ENCODE results near the gene LRRC4. TPM values are rescaled to one million over a fixed set of nuclear protein-coding genes. Genes with fewer than 3 reads are reported as not detected.

The LRRC4 gene
- total and polyA plus RNA-seq, 2 experiments from 2014 or later: 0.13 to 0.32 TPM

GRCh38 chr7:128063088-128063487 lies 31.9 kb upstream of the LRRC4 start:
- DNase-seq: peak; percentile 13
- in situ Hi-C loops (cut with MboI): no loop called here

GRCh38 chr7:128060018-128060417 lies 28.8 kb upstream of the LRRC4 start:
- H3K9me2 ChIP-seq (ENCODE audit: insufficient read depth): no peaks in the 10 kb centered on the region
- H3K4me1 ChIP-seq (ENCODE audit: insufficient read depth): no peaks in the 10 kb centered on the region
- no peaks in the 10 kb centered on the region for H4K20me1 ChIP-seq (ENCODE audit: insufficient read depth)
- no peak overlapping the region for H3K9ac ChIP-seq
- H3K36me3 ChIP-seq (ENCODE audit: low read depth): no peaks in the 10 kb centered on the region
- in situ Hi-C loops (cut with MboI): no loop called here
- 87 to 93% methylated on average over 3 of the region's 3 CpGs for WGBS, 2 experiments (ENCODE audit: low coverage in 1 of 2, low lambda C conversion rate in 2 of 2, missing lambda C conversion rate in 2 of 2)
- no peak overlapping the region for H2AFZ ChIP-seq
- no peaks in the 10 kb centered on the region for H3F3A ChIP-seq (ENCODE audit: insufficient read depth)
- no peak overlapping the region for H3K4me3 ChIP-seq
- H3K4me2 ChIP-seq (ENCODE audit: unreplicated experiment): no peak overlapping the region
- no peak for DNase-seq
- no peak overlapping the region for H3K27ac ChIP-seq
- TF ChIP-seq EZH2phosphoT487 (IDR thresholded peaks at IDR 0.05; ENCODE audit: insufficient read depth, low read depth) (no peak), EZH2 (IDR thresholded peaks at IDR 0.05; ENCODE audit: insufficient read depth, poor library complexity, severe bottlenecking) (no peak)
- H3K27me3 ChIP-seq (replicated peaks; ENCODE audit: insufficient read depth): no peaks in the 10 kb centered on the region
- no peaks in the 10 kb centered on the region for H3K79me2 ChIP-seq (ENCODE audit: insufficient read depth)
- H3K9me3 ChIP-seq (ENCODE audit: low read depth): no peaks in the 10 kb centered on the region

More at GRCh38 chr7:128063088-128063487, 31.9 kb upstream of the LRRC4 start:
- Histone ChIP-seq H2AFZ (no peak overlapping the region), H3K4me2 (ENCODE audit: unreplicated experiment) (no peak overlapping the region), H3K9me2 (ENCODE audit: insufficient read depth) (no peaks in the 10 kb centered on the region), H3K9ac (no peak overlapping the region), H3K27ac (no peak overlapping the region), H3F3A (ENCODE audit: insufficient read depth) (no peaks in the 10 kb centered on the region), H3K9me3 (ENCODE audit: low read depth) (no peaks in the 10 kb centered on the region), H3K79me2 (ENCODE audit: insufficient read depth) (no peaks in the 10 kb centered on the region), H3K4me1 (ENCODE audit: insufficient read depth) (no peaks in the 10 kb centered on the region), H3K27me3 (replicated peaks; ENCODE audit: insufficient read depth) (no peaks in the 10 kb centered on the region), H3K4me3 (no peak overlapping the region), H3K36me3 (ENCODE audit: low read depth) (no peaks in the 10 kb centered on the region), H4K20me1 (ENCODE audit: insufficient read depth) (no peaks in the 10 kb centered on the region)
- 84 to 90% methylated on average over 8 of the region's 8 CpGs for WGBS, 2 experiments (ENCODE audit: low coverage in 1 of 2, low lambda C conversion rate in 2 of 2, missing lambda C conversion rate in 2 of 2)
- TF ChIP-seq EZH2phosphoT487 (IDR thresholded peaks at IDR 0.05; ENCODE audit: insufficient read depth, low read depth) (no peak), EZH2 (IDR thresholded peaks at IDR 0.05; ENCODE audit: insufficient read depth, poor library complexity, severe bottlenecking) (no peak)

DNA sequence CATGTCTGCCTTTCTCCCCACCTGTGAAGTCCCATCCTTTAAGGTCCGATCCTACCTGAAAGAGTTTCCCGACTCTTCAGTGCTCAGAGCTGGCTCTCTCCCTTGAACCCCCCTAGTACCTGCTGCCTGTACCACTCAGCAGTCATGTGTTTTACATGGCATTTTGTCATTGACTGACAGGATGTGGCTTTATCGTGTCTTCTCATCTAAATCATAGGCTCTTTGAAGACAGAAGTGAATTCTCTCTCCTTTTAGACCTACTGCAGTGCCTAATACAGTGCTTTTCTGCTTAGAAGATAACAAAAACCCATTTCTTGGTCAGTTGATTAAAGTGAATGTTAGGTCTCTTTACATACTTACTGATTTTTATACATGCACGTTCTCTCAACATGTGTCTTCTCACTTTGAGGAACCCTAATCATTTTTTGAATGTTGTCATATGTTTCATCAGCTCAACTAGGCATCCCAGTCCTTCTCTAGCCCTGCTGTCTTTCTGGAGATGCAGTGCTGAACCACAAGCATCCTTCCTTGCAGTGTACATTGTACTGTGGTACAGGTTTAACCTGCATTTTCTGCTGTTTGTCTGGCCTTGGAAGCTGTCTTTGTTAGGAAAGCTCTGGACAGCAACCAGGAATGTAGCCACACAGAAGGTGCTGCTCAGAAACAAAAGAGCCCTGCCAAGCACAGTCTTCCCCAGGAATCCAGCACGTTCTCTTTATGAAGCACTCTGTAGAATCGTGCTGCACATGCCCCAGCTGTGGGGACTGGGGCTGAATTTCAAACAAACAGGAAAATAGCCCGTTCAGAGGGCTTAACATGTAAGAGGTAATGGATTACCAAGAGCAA lies 28.1 kb upstream of the LRRC4 start:
- no peaks in the 10 kb centered on the region for H3K27me3 ChIP-seq (replicated peaks; ENCODE audit: insufficient read depth)
- H3K9me3 ChIP-seq (ENCODE audit: low read depth): no peaks in the 10 kb centered on the region
- H3K4me3 ChIP-seq: no peak overlapping the region
- no peak for DNase-seq
- 83 to 85% methylated on average over 7 of the region's 7 CpGs for WGBS, 2 experiments (ENCODE audit: low coverage in 1 of 2, low lambda C conversion rate in 2 of 2, missing lambda C conversion rate in 2 of 2)
- no peak overlapping the region for H3K4me2 ChIP-seq (ENCODE audit: unreplicated experiment)
- in situ Hi-C loops (cut with MboI): no loop called here
- no peaks in the 10 kb centered on the region for H3F3A ChIP-seq (ENCODE audit: insufficient read depth)
- no peaks in the 10 kb centered on the region for H3K36me3 ChIP-seq (ENCODE audit: low read depth)
- H3K4me1 ChIP-seq (ENCODE audit: insufficient read depth): no peaks in the 10 kb centered on the region
- no peak overlapping the region for H3K9ac ChIP-seq
- H3K9me2 ChIP-seq (ENCODE audit: insufficient read depth): no peaks in the 10 kb centered on the region
- no peak overlapping the region for H3K27ac ChIP-seq
- no peak for TF ChIP-seq EZH2phosphoT487 (IDR thresholded peaks at IDR 0.05; ENCODE audit: insufficient read depth, low read depth)
- TF ChIP-seq EZH2 (IDR thresholded peaks at IDR 0.05; ENCODE audit: insufficient read depth, poor library complexity, severe bottlenecking): no peak
- H3K79me2 ChIP-seq (ENCODE audit: insufficient read depth): no peaks in the 10 kb centered on the region
- H4K20me1 ChIP-seq (ENCODE audit: insufficient read depth): no peaks in the 10 kb centered on the region
- H2AFZ ChIP-seq: no peak overlapping the region

DNA sequence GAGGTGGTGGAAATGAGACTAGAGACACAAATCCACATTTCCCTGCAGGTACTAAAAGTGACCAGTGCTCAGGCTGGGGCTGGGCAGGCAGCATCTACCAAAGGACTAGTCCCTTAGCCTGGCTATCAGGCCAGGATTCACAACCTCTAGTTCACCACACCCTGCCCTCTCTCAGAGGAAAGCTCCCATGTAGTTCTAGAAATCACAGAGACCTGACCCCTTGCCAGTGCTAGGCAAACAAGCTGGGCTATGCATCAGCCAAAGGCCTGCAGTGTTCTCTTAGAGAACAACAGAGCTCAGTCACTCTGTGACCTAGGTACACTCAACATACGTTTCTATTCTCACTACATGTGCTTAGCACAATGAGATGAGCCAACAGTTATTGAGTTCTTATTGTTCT lies 26.7 kb upstream of the LRRC4 start:
- Histone ChIP-seq H3K36me3 (ENCODE audit: low read depth) (no peaks in the 10 kb centered on the region), H3F3A (ENCODE audit: insufficient read depth) (no peaks in the 10 kb centered on the region), H3K27ac (no peak overlapping the region), H3K9ac (no peak overlapping the region), H3K4me2 (ENCODE audit: unreplicated experiment) (no peak overlapping the region), H3K4me3 (no peak overlapping the region), H3K79me2 (ENCODE audit: insufficient read depth) (peaks cover 4% of the 10 kb centered on the region; the same call in 1 of the 2 replicates), H3K27me3 (replicated peaks; ENCODE audit: insufficient read depth) (no peaks in the 10 kb centered on the region), H3K4me1 (ENCODE audit: insufficient read depth) (no peaks in the 10 kb centered on the region), H3K9me3 (ENCODE audit: low read depth) (no peaks in the 10 kb centered on the region), H4K20me1 (ENCODE audit: insufficient read depth) (no peaks in the 10 kb centered on the region), H2AFZ (no peak overlapping the region), H3K9me2 (ENCODE audit: insufficient read depth) (no peaks in the 10 kb centered on the region)
- 67 to 77% methylated on average over 1 of the region's 1 CpG for WGBS, 2 experiments (ENCODE audit: low coverage in 1 of 2, low lambda C conversion rate in 2 of 2, missing lambda C conversion rate in 2 of 2)
- in situ Hi-C loops (cut with MboI): no loop called here
- TF ChIP-seq EZH2phosphoT487 (IDR thresholded peaks at IDR 0.05; ENCODE audit: insufficient read depth, low read depth): no peak
- no peak for TF ChIP-seq EZH2 (IDR thresholded peaks at IDR 0.05; ENCODE audit: insufficient read depth, poor library complexity, severe bottlenecking)
- DNase-seq: no peak

All from GM23248 (cell line).